Measurements from ENCODE around the gene POU2AF2. TPM values are rescaled to one million over a fixed set of nuclear protein-coding genes. Genes with fewer than 3 reads are reported as not detected.

POU2AF2 gene
- total RNA-seq, 1 experiment from 2014 or later = not detected

GRCh38 chr11:111282562-111283075 is 37.1 kb downstream of the POU2AF2 start:
- H3K36me3 Mint-ChIP-seq = no peaks in the 10 kb centered on the region
- ChIA-PET POLR2A (interaction anchor here (0.6 to 1.7 kb wide), 2 partner anchors 114 to 140 kb away, joined by 4 to 10 read pairs; no protein-coding TSS in a partner anchor), CTCF (interaction anchor here (0.6 to 4.8 kb wide), 8 partner anchors 9 to 267 kb away, joined by 3 to 70 read pairs (median 6); no protein-coding TSS in a partner anchor)
- no peak overlapping the region for H3K4me3 Mint-ChIP-seq
- no peak for ATAC-seq
- no peak for DNase-seq (ENCODE audit: low spot score)
- no peak overlapping the region for H3K27ac Mint-ChIP-seq
- no peaks in the 10 kb centered on the region for H3K27me3 Mint-ChIP-seq (ENCODE audit: low read depth)
- H3K4me1 Mint-ChIP-seq = peaks cover 6% of the 10 kb centered on the region; the same call in 1 of the 2 replicates
- TF ChIP-seq ZNF232 (CRISPR knock-in tag; IDR thresholded peaks at IDR 0.05) (no peak), RORB (CRISPR knock-in tag; IDR thresholded peaks at IDR 0.05) (no peak), FOXP4 (CRISPR knock-in tag; IDR thresholded peaks at IDR 0.05) (no peak), MAX (CRISPR knock-in tag; IDR thresholded peaks at IDR 0.05) (no peak), KAT7 (CRISPR knock-in tag; IDR thresholded peaks at IDR 0.05; ENCODE audit: borderline replicate concordance) (no peak), JUN (CRISPR knock-in tag; IDR thresholded peaks at IDR 0.05) (no peak), ZNF219 (CRISPR knock-in tag; IDR thresholded peaks at IDR 0.05; ENCODE audit: borderline replicate concordance) (no peak), ZNF416 (CRISPR knock-in tag; IDR thresholded peaks at IDR 0.05) (no peak), ZNF263 (CRISPR knock-in tag; IDR thresholded peaks at IDR 0.05; ENCODE audit: low read depth) (no peak)
- TF ChIP-seq, protein P1, sequence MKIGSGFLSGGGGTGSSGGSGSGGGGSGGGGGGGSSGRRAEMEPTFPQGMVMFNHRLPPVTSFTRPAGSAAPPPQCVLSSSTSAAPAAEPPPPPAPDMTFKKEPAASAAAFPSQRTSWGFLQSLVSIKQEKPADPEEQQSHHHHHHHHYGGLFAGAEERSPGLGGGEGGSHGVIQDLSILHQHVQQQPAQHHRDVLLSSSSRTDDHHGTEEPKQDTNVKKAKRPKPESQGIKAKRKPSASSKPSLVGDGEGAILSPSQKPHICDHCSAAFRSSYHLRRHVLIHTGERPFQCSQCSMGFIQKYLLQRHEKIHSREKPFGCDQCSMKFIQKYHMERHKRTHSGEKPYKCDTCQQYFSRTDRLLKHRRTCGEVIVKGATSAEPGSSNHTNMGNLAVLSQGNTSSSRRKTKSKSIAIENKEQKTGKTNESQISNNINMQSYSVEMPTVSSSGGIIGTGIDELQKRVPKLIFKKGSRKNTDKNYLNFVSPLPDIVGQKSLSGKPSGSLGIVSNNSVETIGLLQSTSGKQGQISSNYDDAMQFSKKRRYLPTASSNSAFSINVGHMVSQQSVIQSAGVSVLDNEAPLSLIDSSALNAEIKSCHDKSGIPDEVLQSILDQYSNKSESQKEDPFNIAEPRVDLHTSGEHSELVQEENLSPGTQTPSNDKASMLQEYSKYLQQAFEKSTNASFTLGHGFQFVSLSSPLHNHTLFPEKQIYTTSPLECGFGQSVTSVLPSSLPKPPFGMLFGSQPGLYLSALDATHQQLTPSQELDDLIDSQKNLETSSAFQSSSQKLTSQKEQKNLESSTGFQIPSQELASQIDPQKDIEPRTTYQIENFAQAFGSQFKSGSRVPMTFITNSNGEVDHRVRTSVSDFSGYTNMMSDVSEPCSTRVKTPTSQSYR (CRISPR knock-in tag; IDR thresholded peaks at IDR 0.05) = no peak
- TF ChIP-seq, protein P2, sequence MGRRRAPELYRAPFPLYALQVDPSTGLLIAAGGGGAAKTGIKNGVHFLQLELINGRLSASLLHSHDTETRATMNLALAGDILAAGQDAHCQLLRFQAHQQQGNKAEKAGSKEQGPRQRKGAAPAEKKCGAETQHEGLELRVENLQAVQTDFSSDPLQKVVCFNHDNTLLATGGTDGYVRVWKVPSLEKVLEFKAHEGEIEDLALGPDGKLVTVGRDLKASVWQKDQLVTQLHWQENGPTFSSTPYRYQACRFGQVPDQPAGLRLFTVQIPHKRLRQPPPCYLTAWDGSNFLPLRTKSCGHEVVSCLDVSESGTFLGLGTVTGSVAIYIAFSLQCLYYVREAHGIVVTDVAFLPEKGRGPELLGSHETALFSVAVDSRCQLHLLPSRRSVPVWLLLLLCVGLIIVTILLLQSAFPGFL (CRISPR knock-in tag; IDR thresholded peaks at IDR 0.05; ENCODE audit: borderline replicate concordance) = no peak
- no peaks in the 10 kb centered on the region for H3K9me3 Mint-ChIP-seq

- ChIA-PET POLR2A (interaction anchor here (1.7 kb wide), 1 partner anchor 113 kb away, joined by 10 read pairs; no protein-coding TSS in a partner anchor), CTCF (interaction anchor here (0.7 to 4.8 kb wide), 6 partner anchors 14 to 162 kb away, joined by 3 to 70 read pairs (median 8); partner anchors contain the start of gene POU2AF3)
- Mint-ChIP-seq H3K4me1 (peaks cover 6% of the 10 kb centered on the region; the same call in 1 of the 2 replicates), H3K9me3 (no peaks in the 10 kb centered on the region), H3K27me3 (ENCODE audit: low read depth) (no peaks in the 10 kb centered on the region), H3K36me3 (no peaks in the 10 kb centered on the region), H3K4me3 (no peak overlapping the region), H3K27ac (no peak overlapping the region)
- peak; percentile 55 for ATAC-seq
- no peak for DNase-seq (ENCODE audit: low spot score)
- TF ChIP-seq, protein P3, sequence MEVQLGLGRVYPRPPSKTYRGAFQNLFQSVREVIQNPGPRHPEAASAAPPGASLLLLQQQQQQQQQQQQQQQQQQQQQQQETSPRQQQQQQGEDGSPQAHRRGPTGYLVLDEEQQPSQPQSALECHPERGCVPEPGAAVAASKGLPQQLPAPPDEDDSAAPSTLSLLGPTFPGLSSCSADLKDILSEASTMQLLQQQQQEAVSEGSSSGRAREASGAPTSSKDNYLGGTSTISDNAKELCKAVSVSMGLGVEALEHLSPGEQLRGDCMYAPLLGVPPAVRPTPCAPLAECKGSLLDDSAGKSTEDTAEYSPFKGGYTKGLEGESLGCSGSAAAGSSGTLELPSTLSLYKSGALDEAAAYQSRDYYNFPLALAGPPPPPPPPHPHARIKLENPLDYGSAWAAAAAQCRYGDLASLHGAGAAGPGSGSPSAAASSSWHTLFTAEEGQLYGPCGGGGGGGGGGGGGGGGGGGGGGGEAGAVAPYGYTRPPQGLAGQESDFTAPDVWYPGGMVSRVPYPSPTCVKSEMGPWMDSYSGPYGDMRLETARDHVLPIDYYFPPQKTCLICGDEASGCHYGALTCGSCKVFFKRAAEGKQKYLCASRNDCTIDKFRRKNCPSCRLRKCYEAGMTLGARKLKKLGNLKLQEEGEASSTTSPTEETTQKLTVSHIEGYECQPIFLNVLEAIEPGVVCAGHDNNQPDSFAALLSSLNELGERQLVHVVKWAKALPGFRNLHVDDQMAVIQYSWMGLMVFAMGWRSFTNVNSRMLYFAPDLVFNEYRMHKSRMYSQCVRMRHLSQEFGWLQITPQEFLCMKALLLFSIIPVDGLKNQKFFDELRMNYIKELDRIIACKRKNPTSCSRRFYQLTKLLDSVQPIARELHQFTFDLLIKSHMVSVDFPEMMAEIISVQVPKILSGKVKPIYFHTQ (CRISPR knock-in tag; IDR thresholded peaks at IDR 0.05) = no peak
- TF ChIP-seq ZNF532 (CRISPR knock-in tag; IDR thresholded peaks at IDR 0.05; ENCODE audit: borderline replicate concordance) (no peak), MYBL2 (CRISPR knock-in tag; IDR thresholded peaks at IDR 0.05) (no peak), GRHL2 (CRISPR knock-in tag; IDR thresholded peaks at IDR 0.05; ENCODE audit: insufficient replicate concordance, severe bottlenecking) (no peak), ZNF423 (CRISPR knock-in tag; IDR thresholded peaks at IDR 0.05) (no peak), GTF2I (CRISPR knock-in tag; conservative IDR thresholded peaks at IDR 0.05) (no peak)
- TF ChIP-seq, protein P4, sequence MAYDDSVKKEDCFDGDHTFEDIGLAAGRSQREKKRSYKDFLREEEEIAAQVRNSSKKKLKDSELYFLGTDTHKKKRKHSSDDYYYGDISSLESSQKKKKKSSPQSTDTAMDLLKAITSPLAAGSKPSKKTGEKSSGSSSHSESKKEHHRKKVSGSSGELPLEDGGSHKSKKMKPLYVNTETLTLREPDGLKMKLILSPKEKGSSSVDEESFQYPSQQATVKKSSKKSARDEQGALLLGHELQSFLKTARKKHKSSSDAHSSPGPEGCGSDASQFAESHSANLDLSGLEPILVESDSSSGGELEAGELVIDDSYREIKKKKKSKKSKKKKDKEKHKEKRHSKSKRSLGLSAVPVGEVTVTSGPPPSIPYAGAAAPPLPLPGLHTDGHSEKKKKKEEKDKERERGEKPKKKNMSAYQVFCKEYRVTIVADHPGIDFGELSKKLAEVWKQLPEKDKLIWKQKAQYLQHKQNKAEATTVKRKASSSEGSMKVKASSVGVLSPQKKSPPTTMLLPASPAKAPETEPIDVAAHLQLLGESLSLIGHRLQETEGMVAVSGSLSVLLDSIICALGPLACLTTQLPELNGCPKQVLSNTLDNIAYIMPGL (CRISPR knock-in tag; IDR thresholded peaks at IDR 0.05) = no peak
These were observed 38.5 kb downstream of the POU2AF2 start for GRCh38 chr11:111283945-111284481.

All from WTC11 (cell line).